GM12878 (cell line): ENCODE results near the gene LPIN1. TPM values are rescaled to one million over a fixed set of nuclear protein-coding genes. Genes with fewer than 3 reads are reported as not detected.

ENCODE experiments used
- ATAC-seq: fragments of 200-7000 bp; cut with Tn5 transposase; 3 replicates; pipeline ENCODE4 v1.9.1; 2020; ENCODE audit warnings: mild to moderate bottlenecking, moderate library complexity
- BruUV-seq: library from RNA; stranded (reverse); fragments of 400-500 nt; replicated peaks from 2 replicates; lab custom pipeline; 2021; lab: Mats Ljungman, UMichigan
- CTCF ChIA-PET: fragments of 300-600 bp; sonication (Branson Sonifier 250); formaldehyde crosslinking; extraction: SDS; loops from one replicate; lab custom pipeline; 2021; ENCODE audit warnings: inconsistent platforms; lab: Yijun Ruan, JAX
- POLR2A ChIA-PET: fragments of 350-600 bp; formaldehyde crosslinking; extraction: SDS; loops from one replicate; lab custom pipeline; 2021; ENCODE audit warnings: inconsistent platforms; lab: Charles Lee
- RAD21 ChIA-PET: fragments of 300-600 bp; sonication (Branson Sonifier 250); formaldehyde crosslinking; loops from one replicate; lab custom pipeline; 2023; ENCODE audit warnings: antibody characterized with exemption; ENCODE audit not compliant: unreplicated experiment; lab: Charles Lee
- SMC1A ChIA-PET: fragments of 300-600 bp; sonication (Branson Sonifier 250); formaldehyde crosslinking; loops from one replicate; lab custom pipeline; 2023; ENCODE audit not compliant: unreplicated experiment, uncharacterized antibody; lab: Charles Lee
- DNase-seq: peaks from one replicate; pipeline ENCODE4 v3.0.0-alpha.2; 2011; ENCODE audit warnings: low read depth, low spot score
- FAIRE-seq: peaks from 3 replicates; lab custom pipeline; 2011; peaks lifted over from hg19 to GRCh38; lab: Jason Lieb, UNC
- H2AFZ ChIP-seq: 2 replicates; pipeline ENCODE4 v1.6.0; 2011; ENCODE audit warnings: low read depth, low read length, control low read depth; ENCODE audit not compliant: control insufficient read depth
- H3K27ac ChIP-seq: 2 replicates; pipeline ENCODE4 v1.5.1; 2011; ENCODE audit warnings: control low read depth; ENCODE audit not compliant: control insufficient read depth, insufficient read depth
- H3K27me3 ChIP-seq, 2 experiments: replicated peaks in 1 of 2; 2 replicates each; pipeline versions ENCODE4 v1.6.0 to v1.6.1; 2011; ENCODE audit warnings: low read length in 1 of 2; ENCODE audit not compliant: control insufficient read depth in 2 of 2, insufficient read depth in 2 of 2
- H3K36me3 ChIP-seq, 2 experiments: 2 replicates each; pipeline ENCODE4 v1.5.1; 2011; ENCODE audit warnings: low read length in 1 of 2; ENCODE audit not compliant: control insufficient read depth in 2 of 2, insufficient read depth in 2 of 2
- H3K4me1 ChIP-seq: 2 replicates; pipeline ENCODE4 v1.6.1; 2011; ENCODE audit warnings: mild to moderate bottlenecking, low read length, moderate library complexity, mixed read lengths; ENCODE audit not compliant: control insufficient read depth, insufficient read depth
- H3K4me2 ChIP-seq: 2 replicates; pipeline ENCODE4 v1.6.0; 2011; ENCODE audit warnings: control low read depth; ENCODE audit not compliant: control insufficient read depth, insufficient read depth
- H3K4me3 ChIP-seq: fragments of 200-600 bp; sonication (generic); 2 replicates; pipeline ENCODE4 v1.5.1; 2016
- H3K79me2 ChIP-seq: 2 replicates; pipeline ENCODE4 v1.6.0; 2011; ENCODE audit warnings: low read length; ENCODE audit not compliant: control insufficient read depth, insufficient read depth
- H3K9ac ChIP-seq: 2 replicates; pipeline ENCODE4 v1.8.0; 2011; ENCODE audit warnings: low read length, control low read depth, mixed read lengths; ENCODE audit not compliant: control insufficient read depth, insufficient read depth
- H3K9me3 ChIP-seq: replicated peaks from 3 replicates; pipeline ENCODE4 v1.5.1; 2011; ENCODE audit warnings: mild to moderate bottlenecking, low read length; ENCODE audit not compliant: control insufficient read depth, insufficient read depth
- H4K20me1 ChIP-seq: 2 replicates; pipeline ENCODE4 v1.6.0; 2011; ENCODE audit not compliant: control insufficient read depth, insufficient read depth
- BHLHE40 ChIP-seq, 2 experiments: fragments of 450-650 bp in 1 of 2; IDR thresholded peaks; 2 replicates each; pipeline ENCODE4 v1.6.1; 2011 to 2017; ENCODE audit warnings: low read depth in 2 of 2, borderline replicate concordance in 1 of 2, improper control_type of control experiment in 1 of 2, low read length in 1 of 2, mild to moderate bottlenecking in 1 of 2
- CBX3 ChIP-seq: fragments of 200-600 bp; sonication (generic); IDR thresholded peaks from 2 replicates; pipeline ENCODE4 v1.6.1; 2016; ENCODE audit warnings: low read depth, borderline replicate concordance
- ZNF274 ChIP-seq: IDR thresholded peaks from one replicate; pipeline ENCODE4 v1.8.0; 2011; ENCODE audit not compliant: insufficient read length, insufficient read depth
- WGBS: methylation state at CpG from one replicate; pipeline ENCODE4 v1.1.6; 2016; ENCODE audit warnings: low lambda C conversion rate; ENCODE audit not compliant: insufficient replicate concordance, insufficient coverage; ENCODE audit errors: missing lambda C conversion rate; 5-methylcytosine and 5-hydroxymethylcytosine counted together
- in situ Hi-C: fragments of 300-500 bp; cut with MboI; formaldehyde crosslinking; loops from 9 replicates; pipeline ENCODE4 v1.14.3; 2018; ENCODE audit warnings: mixed read lengths
- intact Hi-C: fragments of 100-400 bp; cut with micrococcal nuclease; formaldehyde crosslinking; loops from one replicate; pipeline ENCODE4 v1.14.2; 2022; ENCODE audit not compliant: unreplicated experiment
- polyA plus RNA-seq, 11 experiments: library from polyadenylated mRNA; depleted of rRNA in 4 of 11; unstranded in 6 of 11; stranded (reverse) in 5 of 11; fragments of >200 nt; fragmentation: Nextera tagmentation in 4 of 11; fragmentation: Illumina TruSeq in 1 of 11; extraction: Ambion mirVana in 4 of 11; extraction: Trizol in 1 of 11; gene quantifications; 1 replicate in 1 of 11; 2 replicates in 10 of 11; pipeline versions ENCODE4 v1.2.1 to v1.2.3, GENCODE V29; 2011 to 2016; ENCODE audit warnings: inconsistent platforms in 2 of 11, missing spikeins in 2 of 11, low read depth in 1 of 11
- total RNA-seq, 4 experiments: library from RNA; depleted of rRNA in 3 of 4; stranded (reverse); fragments of >200 nt in 3 of 4; fragmentation: Illumina TruSeq in 1 of 4; extraction: Trizol in 1 of 4; gene quantifications; 2 replicates each; pipeline versions ENCODE4 v1.2.1 to v1.2.3, GENCODE V29; 2013 to 2021
- TF ChIP-seq, protein P1 (sequence below), 3 experiments: IDR thresholded peaks in 2 of 3; conservative IDR thresholded peaks in 1 of 3; 2 replicates each; pipeline ENCODE4 v1.5.1; 2011; ENCODE audit warnings: low read depth in 3 of 3, low read length in 3 of 3, mild to moderate bottlenecking in 3 of 3, control low read depth in 2 of 3, moderate library complexity in 2 of 3, inconsistent platforms in 1 of 3, mixed read lengths in 1 of 3; ENCODE audit not compliant: control insufficient read depth in 2 of 3, insufficient read depth in 1 of 3; ENCODE audit errors: extremely low read depth in 1 of 3
- TF ChIP-seq, protein P2 (sequence below): fragments of 450-650 bp; conservative IDR thresholded peaks from 2 replicates; pipeline ENCODE4 v1.6.1; 2017; ENCODE audit warnings: mild to moderate bottlenecking, moderate library complexity
- TF ChIP-seq, protein P3 (sequence below): IDR thresholded peaks from 2 replicates; pipeline ENCODE4 v1.6.1; 2012; ENCODE audit warnings: low read depth, low read length, improper control_type of control experiment

Gene LPIN1
- total and polyA plus RNA-seq, 10 of the 15 experiments (the other 5 are each of a cell fraction or from before 2014, with no cell fraction given) = 18.8 to 82.5 (median 50.3) TPM

DNA sequence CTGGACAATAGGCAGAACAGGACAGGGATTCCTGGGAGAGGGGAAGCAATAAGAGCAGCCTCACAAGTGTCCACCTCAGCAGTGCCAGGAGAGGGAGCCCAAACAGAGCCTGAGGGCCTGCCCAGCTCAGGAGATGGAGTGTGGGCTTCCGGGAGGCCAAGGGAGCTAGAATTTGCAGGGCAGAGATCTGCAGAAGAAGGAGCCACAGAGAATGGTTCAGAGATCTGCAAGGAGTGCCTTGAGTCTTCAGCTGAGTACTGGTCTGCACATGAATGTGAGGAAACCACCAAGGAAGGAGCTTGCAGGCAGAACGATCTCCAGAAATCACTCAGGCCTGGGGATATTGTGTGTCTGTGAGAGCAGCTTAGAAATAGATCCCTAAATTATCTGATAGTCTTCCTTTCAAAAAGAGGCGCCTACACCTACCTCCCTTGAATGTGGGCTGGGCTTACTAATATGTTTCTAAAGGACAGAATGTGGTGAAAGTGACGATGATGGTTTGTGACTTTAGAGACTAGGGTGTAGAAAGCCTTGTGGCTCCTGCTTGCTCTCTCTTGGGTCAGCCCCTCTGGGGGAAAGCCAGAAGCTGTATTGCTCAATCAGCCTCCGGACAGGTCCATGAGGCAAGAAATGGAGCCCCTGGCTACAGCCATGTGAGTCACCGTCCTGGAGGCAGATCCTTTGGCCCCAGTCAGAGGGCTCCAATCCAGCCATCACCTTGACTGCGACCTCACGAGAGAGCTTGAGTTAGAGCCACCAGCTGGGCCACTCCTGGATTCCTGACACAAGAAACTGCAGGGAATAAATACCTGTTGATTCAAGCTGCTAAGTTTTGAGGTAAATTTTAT is 7.6 kb upstream of the LPIN1 start (continued):
- TF ChIP-seq, protein P1, sequence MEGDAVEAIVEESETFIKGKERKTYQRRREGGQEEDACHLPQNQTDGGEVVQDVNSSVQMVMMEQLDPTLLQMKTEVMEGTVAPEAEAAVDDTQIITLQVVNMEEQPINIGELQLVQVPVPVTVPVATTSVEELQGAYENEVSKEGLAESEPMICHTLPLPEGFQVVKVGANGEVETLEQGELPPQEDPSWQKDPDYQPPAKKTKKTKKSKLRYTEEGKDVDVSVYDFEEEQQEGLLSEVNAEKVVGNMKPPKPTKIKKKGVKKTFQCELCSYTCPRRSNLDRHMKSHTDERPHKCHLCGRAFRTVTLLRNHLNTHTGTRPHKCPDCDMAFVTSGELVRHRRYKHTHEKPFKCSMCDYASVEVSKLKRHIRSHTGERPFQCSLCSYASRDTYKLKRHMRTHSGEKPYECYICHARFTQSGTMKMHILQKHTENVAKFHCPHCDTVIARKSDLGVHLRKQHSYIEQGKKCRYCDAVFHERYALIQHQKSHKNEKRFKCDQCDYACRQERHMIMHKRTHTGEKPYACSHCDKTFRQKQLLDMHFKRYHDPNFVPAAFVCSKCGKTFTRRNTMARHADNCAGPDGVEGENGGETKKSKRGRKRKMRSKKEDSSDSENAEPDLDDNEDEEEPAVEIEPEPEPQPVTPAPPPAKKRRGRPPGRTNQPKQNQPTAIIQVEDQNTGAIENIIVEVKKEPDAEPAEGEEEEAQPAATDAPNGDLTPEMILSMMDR (IDR thresholded peaks at IDR 0.05 in 2 of 3, conservative IDR thresholded peaks at IDR 0.05 in 1 of 3; ENCODE audit: control insufficient read depth in 2 of 3, extremely low read depth in 1 of 3, insufficient read depth in 1 of 3, low read depth in 3 of 3, low read length in 3 of 3) = peak; percentile 46 to 70 (median 67)
- TF ChIP-seq, protein P2, sequence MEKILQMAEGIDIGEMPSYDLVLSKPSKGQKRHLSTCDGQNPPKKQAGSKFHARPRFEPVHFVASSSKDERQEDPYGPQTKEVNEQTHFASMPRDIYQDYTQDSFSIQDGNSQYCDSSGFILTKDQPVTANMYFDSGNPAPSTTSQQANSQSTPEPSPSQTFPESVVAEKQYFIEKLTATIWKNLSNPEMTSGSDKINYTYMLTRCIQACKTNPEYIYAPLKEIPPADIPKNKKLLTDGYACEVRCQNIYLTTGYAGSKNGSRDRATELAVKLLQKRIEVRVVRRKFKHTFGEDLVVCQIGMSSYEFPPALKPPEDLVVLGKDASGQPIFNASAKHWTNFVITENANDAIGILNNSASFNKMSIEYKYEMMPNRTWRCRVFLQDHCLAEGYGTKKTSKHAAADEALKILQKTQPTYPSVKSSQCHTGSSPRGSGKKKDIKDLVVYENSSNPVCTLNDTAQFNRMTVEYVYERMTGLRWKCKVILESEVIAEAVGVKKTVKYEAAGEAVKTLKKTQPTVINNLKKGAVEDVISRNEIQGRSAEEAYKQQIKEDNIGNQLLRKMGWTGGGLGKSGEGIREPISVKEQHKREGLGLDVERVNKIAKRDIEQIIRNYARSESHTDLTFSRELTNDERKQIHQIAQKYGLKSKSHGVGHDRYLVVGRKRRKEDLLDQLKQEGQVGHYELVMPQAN = 0 out of 2 replicates have a peak, but pooled peaks have one; percentile 21
- TF ChIP-seq, all 136 proteins: peak for 4

DNA sequence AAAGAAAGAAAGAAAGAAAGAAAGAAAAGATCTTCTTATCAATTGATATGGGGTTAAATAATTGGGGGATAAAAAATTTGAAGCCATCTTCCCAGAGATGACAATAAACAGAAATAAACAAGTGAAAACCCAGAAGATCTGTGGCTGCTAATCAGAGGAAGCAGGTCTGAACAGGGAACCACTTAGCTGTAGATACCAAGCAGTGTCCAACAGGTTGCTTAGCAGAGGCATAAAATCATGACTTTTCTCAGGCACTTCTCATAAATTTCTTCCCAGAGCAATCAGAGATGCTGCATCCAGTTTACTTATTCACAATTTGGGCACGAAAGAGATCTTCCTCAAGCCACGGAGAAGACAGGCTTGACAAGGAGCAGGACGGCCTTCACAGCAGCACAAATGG is 5.7 kb upstream of the LPIN1 start:
- CTCF ChIA-PET = interaction anchor here (0.6 to 28.9 kb wide), 7 partner anchors 13 to 1267 kb away, joined by 3 to 684 read pairs (median 4); no protein-coding TSS in a partner anchor
- Histone ChIP-seq H3K4me3 (no peak overlapping the region), H3K27ac (no peak overlapping the region), H3K4me2 (no peak overlapping the region), H2AFZ (no peak overlapping the region), H3K9me3 (no peaks in the 10 kb centered on the region; the same call in 2 of the 3 replicates), H3K9ac (no peak overlapping the region), H3K36me3 (no peaks in the 10 kb centered on the region), H4K20me1 (no peaks in the 10 kb centered on the region), H3K4me1 (peaks cover 26% of the 10 kb centered on the region), H3K27me3 (peaks cover 0 to 2% of the 10 kb centered on the region in 2 experiments; a peak in 1 of 4 replicates), H3K79me2 (no peaks in the 10 kb centered on the region)
- RAD21 ChIA-PET = interaction anchor here (1.4 to 4.6 kb wide), 5 partner anchors 8 to 48 kb away, joined by 3 to 132 read pairs (median 21); partner anchors contain the start of gene LPIN1
- no peak for TF ChIP-seq BHLHE40 (IDR thresholded peaks at IDR 0.05; ENCODE audit: borderline replicate concordance in 1 of 2, low read depth in 2 of 2, low read length in 1 of 2)
- TF ChIP-seq, protein P3, sequence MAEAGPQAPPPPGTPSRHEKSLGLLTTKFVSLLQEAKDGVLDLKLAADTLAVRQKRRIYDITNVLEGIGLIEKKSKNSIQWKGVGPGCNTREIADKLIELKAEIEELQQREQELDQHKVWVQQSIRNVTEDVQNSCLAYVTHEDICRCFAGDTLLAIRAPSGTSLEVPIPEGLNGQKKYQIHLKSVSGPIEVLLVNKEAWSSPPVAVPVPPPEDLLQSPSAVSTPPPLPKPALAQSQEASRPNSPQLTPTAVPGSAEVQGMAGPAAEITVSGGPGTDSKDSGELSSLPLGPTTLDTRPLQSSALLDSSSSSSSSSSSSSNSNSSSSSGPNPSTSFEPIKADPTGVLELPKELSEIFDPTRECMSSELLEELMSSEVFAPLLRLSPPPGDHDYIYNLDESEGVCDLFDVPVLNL = no peak
- no peak for TF ChIP-seq ZNF274
- TF ChIP-seq CBX3 = no peak
- FAIRE-seq = no peak
- POLR2A ChIA-PET = interaction anchor here (0.7 kb wide), 1 partner anchor 36 kb away, joined by 3 read pairs; no protein-coding TSS in a partner anchor
- SMC1A ChIA-PET = interaction anchor here (0.9 to 10.9 kb wide), 4 partner anchors 12 to 87 kb away, joined by 3 to 206 read pairs (median 92); no protein-coding TSS in a partner anchor
- no peak for ATAC-seq
- DNase-seq = no peak
- in situ Hi-C loops (no loop called here), intact Hi-C loops (loop anchor here (10.0 kb wide), 1 partner anchor 926 kb away; the partner anchor contains the start of gene PDIA6)
- WGBS = 11% methylated on average over 3 of the region's 3 CpGs
- BruUV-seq = no TSS peak
